SK-N-MC (cell line): ENCODE measurements around the gene PRR20B.
"Not testable (repeated sequence)": the region's sequence is repeated elsewhere in the genome, so short reads cannot be mapped to it uniquely, and the experiment has no call there.

Experiments used
- EZH2 ChIP-seq: fragments of 200-600 bp; sonication (generic); IDR thresholded peaks from one replicate; pipeline ENCODE4 v1.6.1; 2017; ENCODE audit warnings: antibody characterized with exemption
- POLR2AphosphoS5 ChIP-seq: IDR thresholded peaks from 2 replicates; pipeline ENCODE4 v1.6.1; 2012; ENCODE audit warnings: mild to moderate bottlenecking, low read depth, low read length, borderline replicate concordance

- TF ChIP-seq POLR2AphosphoS5, EZH2: not testable (repeated sequence)
These were observed 6.9 kb upstream of the PRR20B start, which contains the start of gene PRR20A for GRCh38 chr13:57140235-57140968.
